HEK293 (cell line): ENCODE measurements around the gene COL4A1.

Experiments
- CTCF ChIA-PET: fragments of 350-600 bp; formaldehyde crosslinking; extraction: SDS; loops from one replicate; lab custom pipeline; 2021; ENCODE audit warnings: antibody characterized with exemption; lab: Yijun Ruan, JAX
- POLR2A ChIA-PET: fragments of 300-600 bp; formaldehyde crosslinking; extraction: SDS; loops from one replicate; lab custom pipeline; 2020; ENCODE audit warnings: antibody characterized with exemption, inconsistent platforms; lab: Yijun Ruan, JAX
- H3K27ac ChIP-seq: fragments of 200-500 bp; sonication (Bioruptor generic); 2 replicates; pipeline ENCODE4 v1.5.1; 2014; ENCODE audit warnings: low read depth, low read length, control low read depth, inconsistent platforms; ENCODE audit errors: extremely low read depth
- H3K36me3 ChIP-seq, 2 experiments: fragments of 200-500 bp in 1 of 2; sonication (Bioruptor generic) in 1 of 2; 1 replicate in 1 of 2; 2 replicates in 1 of 2; pipeline ENCODE4 v1.5.1; 2014 to 2017; ENCODE audit warnings: inconsistent platforms in 2 of 2, low read length in 2 of 2; ENCODE audit not compliant: control insufficient read depth in 2 of 2, insufficient read depth in 1 of 2
- H3K4me1 ChIP-seq: fragments of 200-500 bp; sonication (Bioruptor generic); 2 replicates; pipeline ENCODE4 v1.5.1; 2014; ENCODE audit warnings: mild to moderate bottlenecking, low read length, inconsistent platforms; ENCODE audit not compliant: control insufficient read depth, insufficient read depth
- H3K4me3 ChIP-seq: 2 replicates; pipeline ENCODE4 v1.5.1; 2011; ENCODE audit warnings: low read depth, mild to moderate bottlenecking, control low read depth, low read length, moderate library complexity
- H3K9me3 ChIP-seq: fragments of 200-500 bp; sonication (Bioruptor generic); 2 replicates; pipeline ENCODE4 v1.5.1; 2014; ENCODE audit warnings: low read depth, low read length, inconsistent platforms; ENCODE audit not compliant: control insufficient read depth, insufficient read depth
- FEZF1 ChIP-seq: fragments of 450-650 bp; formaldehyde crosslinking; IDR thresholded peaks from 2 replicates; pipeline ENCODE4 v1.5.1; 2016; ENCODE audit warnings: missing biosample characterization, missing genetic modification characterization
- HOXA7 ChIP-seq: sonication (generic); formaldehyde crosslinking; IDR thresholded peaks from 2 replicates; pipeline ENCODE4 v1.8.1; 2022; ENCODE audit warnings: missing genetic modification reagents, borderline replicate concordance
- HOXD13 ChIP-seq: sonication (generic); formaldehyde crosslinking; IDR thresholded peaks from 2 replicates; pipeline ENCODE4 v1.8.0; 2022; ENCODE audit warnings: missing genetic modification reagents, borderline replicate concordance
- INSM2 ChIP-seq: fragments of 450-650 bp; formaldehyde crosslinking; IDR thresholded peaks from 2 replicates; pipeline ENCODE4 v1.5.1; 2016; ENCODE audit warnings: missing biosample characterization, missing genetic modification characterization
- PATZ1 ChIP-seq: fragments of 450-650 bp; formaldehyde crosslinking; IDR thresholded peaks from 2 replicates; pipeline ENCODE4 v1.5.1; 2016; ENCODE audit warnings: missing biosample characterization, missing genetic modification characterization
- TSHZ1 ChIP-seq: fragments of 450-650 bp; formaldehyde crosslinking; IDR thresholded peaks from 2 replicates; pipeline ENCODE4 v1.5.1; 2016; ENCODE audit warnings: missing biosample characterization, missing genetic modification characterization, borderline replicate concordance
- ZFP3 ChIP-seq: fragments of 450-650 bp; formaldehyde crosslinking; IDR thresholded peaks from 2 replicates; pipeline ENCODE4 v1.5.1; 2016; ENCODE audit warnings: low read depth, missing biosample characterization, missing genetic modification characterization
- ZNF138 ChIP-seq: fragments of 450-650 bp; formaldehyde crosslinking; IDR thresholded peaks from 2 replicates; pipeline ENCODE4 v1.5.1; 2016; ENCODE audit warnings: missing biosample characterization, missing genetic modification characterization, borderline replicate concordance
- ZNF280D ChIP-seq: fragments of 450-650 bp; formaldehyde crosslinking; IDR thresholded peaks from 2 replicates; pipeline ENCODE4 v1.5.1; 2016; ENCODE audit warnings: missing biosample characterization, missing genetic modification characterization
- ZNF513 ChIP-seq: fragments of 450-650 bp; IDR thresholded peaks from 2 replicates; pipeline ENCODE4 v1.5.1; 2018; ENCODE audit warnings: missing biosample characterization, missing genetic modification characterization
- ZNF561 ChIP-seq: fragments of 450-650 bp; IDR thresholded peaks from 2 replicates; pipeline ENCODE4 v1.5.1; 2018; ENCODE audit warnings: missing biosample characterization, missing genetic modification characterization, borderline replicate concordance
- ZNF600 ChIP-seq: fragments of 450-650 bp; formaldehyde crosslinking; IDR thresholded peaks from 2 replicates; pipeline ENCODE4 v1.5.1; 2016; ENCODE audit warnings: missing biosample characterization, missing genetic modification characterization
- ZNF623 ChIP-seq: fragments of 450-650 bp; formaldehyde crosslinking; IDR thresholded peaks from 2 replicates; pipeline ENCODE4 v1.5.1; 2016; ENCODE audit warnings: missing biosample characterization, missing genetic modification characterization
- ZNF660 ChIP-seq: fragments of 450-650 bp; IDR thresholded peaks from 2 replicates; pipeline ENCODE4 v1.5.1; 2018; ENCODE audit warnings: missing biosample characterization, mild to moderate bottlenecking, missing genetic modification characterization
- ZSCAN23 ChIP-seq: fragments of 450-650 bp; formaldehyde crosslinking; IDR thresholded peaks from 2 replicates; pipeline ENCODE4 v1.5.1; 2016; ENCODE audit warnings: missing biosample characterization, missing genetic modification characterization

The COL4A1 gene

GRCh38 chr13:110345266-110345665 lies 38.3 kb upstream of the COL4A1 start:
- no peak overlapping the region for H3K4me3 ChIP-seq
- CTCF ChIA-PET, result no interaction called here
- no peaks in the 10 kb centered on the region for H3K36me3 ChIP-seq
- POLR2A ChIA-PET, result no interaction called here
- peaks cover 7% of the 10 kb centered on the region for H3K4me1 ChIP-seq
- H3K9me3 ChIP-seq, result no peaks in the 10 kb centered on the region
- TF ChIP-seq ZFP3 (tag by site-specific recombination), result no peak
- no peak for TF ChIP-seq ZNF280D (tag by site-specific recombination)
- no peak for TF ChIP-seq INSM2
- TF ChIP-seq FEZF1 (tag by site-specific recombination), result no peak
- TF ChIP-seq ZNF600 (tag by site-specific recombination), result no peak
- no peak for TF ChIP-seq ZNF660 (tag by site-specific recombination)
- no peak for TF ChIP-seq ZNF623 (tag by site-specific recombination)
- TF ChIP-seq HOXD13 (CRISPR knock-in tag), result no peak
- TF ChIP-seq HOXA7 (CRISPR knock-in tag), result no peak
- TF ChIP-seq ZNF138 (tag by site-specific recombination), result no peak
- TF ChIP-seq ZNF561 (tag by site-specific recombination), result no peak
- no peak for TF ChIP-seq PATZ1
- TF ChIP-seq ZSCAN23 (tag by site-specific recombination), result no peak
- TF ChIP-seq ZNF513 (tag by site-specific recombination), result no peak
- TF ChIP-seq TSHZ1, result no peak
- no peak overlapping the region for H3K27ac ChIP-seq
